ENCODE measurements around the gene USH2A.

DNA sequence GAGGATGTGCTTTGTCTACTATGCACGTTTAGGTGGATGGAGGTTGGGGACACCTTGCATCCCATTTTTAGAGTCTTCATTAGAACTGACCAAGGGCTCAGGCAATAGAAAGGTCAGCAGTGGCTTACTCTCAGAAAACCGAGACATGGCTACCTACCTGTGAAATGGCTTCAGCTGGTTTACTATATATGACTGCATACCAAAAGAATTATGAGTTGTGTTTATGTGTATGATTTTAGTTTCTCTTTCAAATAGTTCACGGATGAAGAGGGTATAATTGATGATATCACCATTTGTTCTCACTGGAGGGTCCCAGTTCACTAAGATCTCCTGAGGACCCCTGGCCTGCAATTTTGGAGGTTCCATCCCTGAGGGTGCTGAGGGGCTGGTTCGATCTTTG is 749.3 kb downstream of the USH2A start:
- TF ChIP-seq, protein P1, sequence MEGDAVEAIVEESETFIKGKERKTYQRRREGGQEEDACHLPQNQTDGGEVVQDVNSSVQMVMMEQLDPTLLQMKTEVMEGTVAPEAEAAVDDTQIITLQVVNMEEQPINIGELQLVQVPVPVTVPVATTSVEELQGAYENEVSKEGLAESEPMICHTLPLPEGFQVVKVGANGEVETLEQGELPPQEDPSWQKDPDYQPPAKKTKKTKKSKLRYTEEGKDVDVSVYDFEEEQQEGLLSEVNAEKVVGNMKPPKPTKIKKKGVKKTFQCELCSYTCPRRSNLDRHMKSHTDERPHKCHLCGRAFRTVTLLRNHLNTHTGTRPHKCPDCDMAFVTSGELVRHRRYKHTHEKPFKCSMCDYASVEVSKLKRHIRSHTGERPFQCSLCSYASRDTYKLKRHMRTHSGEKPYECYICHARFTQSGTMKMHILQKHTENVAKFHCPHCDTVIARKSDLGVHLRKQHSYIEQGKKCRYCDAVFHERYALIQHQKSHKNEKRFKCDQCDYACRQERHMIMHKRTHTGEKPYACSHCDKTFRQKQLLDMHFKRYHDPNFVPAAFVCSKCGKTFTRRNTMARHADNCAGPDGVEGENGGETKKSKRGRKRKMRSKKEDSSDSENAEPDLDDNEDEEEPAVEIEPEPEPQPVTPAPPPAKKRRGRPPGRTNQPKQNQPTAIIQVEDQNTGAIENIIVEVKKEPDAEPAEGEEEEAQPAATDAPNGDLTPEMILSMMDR (IDR thresholded peaks at IDR 0.05) = no peak
- no peak for TF ChIP-seq POLR2AphosphoS5 (IDR thresholded peaks at IDR 0.05)
- TF ChIP-seq POLR2A (IDR thresholded peaks at IDR 0.05) = no peak
- no peak for TF ChIP-seq EP300 (IDR thresholded peaks at IDR 0.05)

All from gastroesophageal sphincter (tissue), 3 donors.